Measurements from ENCODE around the gene PHF2.

DNA sequence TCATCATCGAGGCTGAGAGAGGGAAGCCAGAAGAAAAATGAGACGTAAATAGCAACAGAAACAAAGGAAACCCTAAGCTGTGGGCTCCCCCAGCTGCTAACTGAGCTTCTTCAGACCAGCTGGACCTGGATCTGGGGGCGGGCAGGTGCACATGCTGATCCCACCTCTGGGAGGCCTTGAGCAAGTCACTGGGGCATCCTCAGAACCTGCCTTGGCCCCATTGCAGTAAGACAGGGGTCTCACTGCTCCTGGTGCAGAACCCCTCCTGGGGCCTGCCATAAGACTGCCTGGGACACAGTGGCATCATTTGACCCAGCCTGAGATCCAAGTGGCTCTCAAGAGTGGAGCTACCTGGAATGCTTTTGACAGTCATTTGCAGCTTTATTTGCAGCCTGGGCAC lies 77.4 kb downstream of the PHF2 start:
- TF ChIP-seq CTCF (conservative IDR thresholded peaks at IDR 0.05; ENCODE audit: low read depth in 2 of 2) (no peak), EZH2 (IDR thresholded peaks at IDR 0.05; ENCODE audit: low read depth, unreplicated experiment) (no peak), POLR2AphosphoS5 (IDR thresholded peaks at IDR 0.05; ENCODE audit: low read depth) (no peak), ZNF114 (CRISPR knock-in tag; IDR thresholded peaks at IDR 0.05) (no peak), EZH2phosphoT487 (IDR thresholded peaks at IDR 0.05; ENCODE audit: unreplicated experiment) (no peak), NANOG (IDR thresholded peaks at IDR 0.05; ENCODE audit: borderline replicate concordance) (no peak), STAT1 (IDR thresholded peaks at IDR 0.05; ENCODE audit: unreplicated experiment) (no peak)
- TF ChIP-seq, protein P1, sequence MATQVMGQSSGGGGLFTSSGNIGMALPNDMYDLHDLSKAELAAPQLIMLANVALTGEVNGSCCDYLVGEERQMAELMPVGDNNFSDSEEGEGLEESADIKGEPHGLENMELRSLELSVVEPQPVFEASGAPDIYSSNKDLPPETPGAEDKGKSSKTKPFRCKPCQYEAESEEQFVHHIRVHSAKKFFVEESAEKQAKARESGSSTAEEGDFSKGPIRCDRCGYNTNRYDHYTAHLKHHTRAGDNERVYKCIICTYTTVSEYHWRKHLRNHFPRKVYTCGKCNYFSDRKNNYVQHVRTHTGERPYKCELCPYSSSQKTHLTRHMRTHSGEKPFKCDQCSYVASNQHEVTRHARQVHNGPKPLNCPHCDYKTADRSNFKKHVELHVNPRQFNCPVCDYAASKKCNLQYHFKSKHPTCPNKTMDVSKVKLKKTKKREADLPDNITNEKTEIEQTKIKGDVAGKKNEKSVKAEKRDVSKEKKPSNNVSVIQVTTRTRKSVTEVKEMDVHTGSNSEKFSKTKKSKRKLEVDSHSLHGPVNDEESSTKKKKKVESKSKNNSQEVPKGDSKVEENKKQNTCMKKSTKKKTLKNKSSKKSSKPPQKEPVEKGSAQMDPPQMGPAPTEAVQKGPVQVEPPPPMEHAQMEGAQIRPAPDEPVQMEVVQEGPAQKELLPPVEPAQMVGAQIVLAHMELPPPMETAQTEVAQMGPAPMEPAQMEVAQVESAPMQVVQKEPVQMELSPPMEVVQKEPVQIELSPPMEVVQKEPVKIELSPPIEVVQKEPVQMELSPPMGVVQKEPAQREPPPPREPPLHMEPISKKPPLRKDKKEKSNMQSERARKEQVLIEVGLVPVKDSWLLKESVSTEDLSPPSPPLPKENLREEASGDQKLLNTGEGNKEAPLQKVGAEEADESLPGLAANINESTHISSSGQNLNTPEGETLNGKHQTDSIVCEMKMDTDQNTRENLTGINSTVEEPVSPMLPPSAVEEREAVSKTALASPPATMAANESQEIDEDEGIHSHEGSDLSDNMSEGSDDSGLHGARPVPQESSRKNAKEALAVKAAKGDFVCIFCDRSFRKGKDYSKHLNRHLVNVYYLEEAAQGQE (IDR thresholded peaks at IDR 0.05; ENCODE audit: unreplicated experiment): no peak
- TF ChIP-seq, protein P2, sequence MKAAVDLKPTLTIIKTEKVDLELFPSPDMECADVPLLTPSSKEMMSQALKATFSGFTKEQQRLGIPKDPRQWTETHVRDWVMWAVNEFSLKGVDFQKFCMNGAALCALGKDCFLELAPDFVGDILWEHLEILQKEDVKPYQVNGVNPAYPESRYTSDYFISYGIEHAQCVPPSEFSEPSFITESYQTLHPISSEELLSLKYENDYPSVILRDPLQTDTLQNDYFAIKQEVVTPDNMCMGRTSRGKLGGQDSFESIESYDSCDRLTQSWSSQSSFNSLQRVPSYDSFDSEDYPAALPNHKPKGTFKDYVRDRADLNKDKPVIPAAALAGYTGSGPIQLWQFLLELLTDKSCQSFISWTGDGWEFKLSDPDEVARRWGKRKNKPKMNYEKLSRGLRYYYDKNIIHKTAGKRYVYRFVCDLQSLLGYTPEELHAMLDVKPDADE (IDR thresholded peaks at IDR 0.05): no peak
